HepG2 (cell line): ENCODE measurements around the gene CIAPIN1. TPM values are rescaled to one million over a fixed set of nuclear protein-coding genes. Genes with fewer than 3 reads are reported as not detected.

Source experiments
- ARID5B ChIP-seq: IDR thresholded peaks from 2 replicates; pipeline ENCODE4 v1.4.0; 2020; ENCODE audit warnings: mild to moderate bottlenecking, missing genetic modification reagents
- BRCA1 ChIP-seq: sonication (generic); formaldehyde crosslinking; IDR thresholded peaks from 2 replicates; pipeline ENCODE4 v1.4.0; 2020; ENCODE audit warnings: missing genetic modification reagents
- CC2D1A ChIP-seq: sonication (generic); formaldehyde crosslinking; IDR thresholded peaks from 2 replicates; pipeline ENCODE4 v1.8.1; 2023; ENCODE audit warnings: mild to moderate bottlenecking, missing genetic modification reagents
- FOSL1 ChIP-seq: sonication (generic); formaldehyde crosslinking; IDR thresholded peaks from 2 replicates; pipeline ENCODE4 v1.9.0; 2021; ENCODE audit warnings: missing genetic modification reagents, borderline replicate concordance
- HMGA1 ChIP-seq: sonication (generic); formaldehyde crosslinking; conservative IDR thresholded peaks from 2 replicates; pipeline ENCODE4 v1.4.0; 2020; ENCODE audit warnings: missing genetic modification reagents
- PITX1 ChIP-seq: sonication (generic); formaldehyde crosslinking; IDR thresholded peaks from 2 replicates; pipeline ENCODE4 v1.5.1; 2020; ENCODE audit warnings: mild to moderate bottlenecking, missing genetic modification reagents
- PLSCR1 ChIP-seq: sonication (generic); formaldehyde crosslinking; IDR thresholded peaks from 2 replicates; pipeline ENCODE4 v1.5.0; 2020; ENCODE audit warnings: missing genetic modification reagents, mild to moderate bottlenecking, borderline replicate concordance
- SRY ChIP-seq: sonication (generic); formaldehyde crosslinking; IDR thresholded peaks from 2 replicates; pipeline ENCODE4 v1.8.0; 2022; ENCODE audit warnings: mild to moderate bottlenecking, missing genetic modification reagents
- TAF15 ChIP-seq: fragments of 200-400 bp; formaldehyde crosslinking; IDR thresholded peaks from one replicate; pipeline ENCODE4 v1.6.1; 2018; ENCODE audit warnings: mild to moderate bottlenecking, low read depth, low read length; ENCODE audit not compliant: poor library complexity, severe bottlenecking
- TARDBP ChIP-seq: sonication (generic); formaldehyde crosslinking; IDR thresholded peaks from 2 replicates; pipeline ENCODE4 v1.8.0; 2022; ENCODE audit warnings: mild to moderate bottlenecking, missing genetic modification reagents
- ZBED4 ChIP-seq: sonication (generic); formaldehyde crosslinking; IDR thresholded peaks from 2 replicates; pipeline ENCODE4 v1.4.0; 2020; ENCODE audit warnings: missing genetic modification reagents, borderline replicate concordance
- ZMYM2 ChIP-seq: sonication (generic); formaldehyde crosslinking; IDR thresholded peaks from 2 replicates; pipeline ENCODE4 v1.8.0; 2022; ENCODE audit warnings: mild to moderate bottlenecking, missing genetic modification reagents
- ZNF678 ChIP-seq: sonication (generic); formaldehyde crosslinking; IDR thresholded peaks from 2 replicates; pipeline ENCODE4 v1.4.0; 2020; ENCODE audit warnings: mild to moderate bottlenecking, missing genetic modification reagents
- ZSCAN20 ChIP-seq: sonication (generic); formaldehyde crosslinking; IDR thresholded peaks from 2 replicates; pipeline ENCODE4 v1.4.0; 2020; ENCODE audit warnings: missing genetic modification reagents, mild to moderate bottlenecking, borderline replicate concordance
- ZSCAN21 ChIP-seq: sonication (generic); formaldehyde crosslinking; IDR thresholded peaks from 2 replicates; pipeline ENCODE4 v1.8.0; 2022; ENCODE audit warnings: mild to moderate bottlenecking, missing genetic modification reagents, moderate library complexity, borderline replicate concordance
- polyA plus RNA-seq, 8 experiments: library from polyadenylated mRNA; depleted of rRNA in 3 of 8; stranded (reverse) in 7 of 8; unstranded in 1 of 8; fragments of >200 nt; fragmentation: Illumina TruSeq in 4 of 8; extraction: Trizol in 4 of 8; gene quantifications; 2 replicates each; pipeline versions ENCODE4 v1.2.1 to v1.2.3, GENCODE V29; 2011 to 2016; ENCODE audit warnings: low read depth in 4 of 8, missing spikeins in 1 of 8, mixed read lengths in 1 of 8; ENCODE audit not compliant: insufficient read depth in 1 of 8
- total RNA-seq, 5 experiments: library from RNA; depleted of rRNA; stranded (reverse); fragments of >200 nt; fragmentation: Illumina TruSeq; extraction: Trizol; gene quantifications; 2 replicates each; pipeline ENCODE4 v1.2.3, GENCODE V29; 2016; ENCODE audit warnings: low read depth in 1 of 5
- TF ChIP-seq, protein P1 (sequence below): sonication (generic); formaldehyde crosslinking; IDR thresholded peaks from 2 replicates; pipeline ENCODE4 v1.4.0; 2020; ENCODE audit warnings: missing genetic modification reagents, mild to moderate bottlenecking, borderline replicate concordance

CIAPIN1 gene
- total and polyA plus RNA-seq, 2 of the 13 experiments (the other 11 are each of a cell fraction or from before 2014, with no cell fraction given): 69.3 to 89.7 TPM

DNA sequence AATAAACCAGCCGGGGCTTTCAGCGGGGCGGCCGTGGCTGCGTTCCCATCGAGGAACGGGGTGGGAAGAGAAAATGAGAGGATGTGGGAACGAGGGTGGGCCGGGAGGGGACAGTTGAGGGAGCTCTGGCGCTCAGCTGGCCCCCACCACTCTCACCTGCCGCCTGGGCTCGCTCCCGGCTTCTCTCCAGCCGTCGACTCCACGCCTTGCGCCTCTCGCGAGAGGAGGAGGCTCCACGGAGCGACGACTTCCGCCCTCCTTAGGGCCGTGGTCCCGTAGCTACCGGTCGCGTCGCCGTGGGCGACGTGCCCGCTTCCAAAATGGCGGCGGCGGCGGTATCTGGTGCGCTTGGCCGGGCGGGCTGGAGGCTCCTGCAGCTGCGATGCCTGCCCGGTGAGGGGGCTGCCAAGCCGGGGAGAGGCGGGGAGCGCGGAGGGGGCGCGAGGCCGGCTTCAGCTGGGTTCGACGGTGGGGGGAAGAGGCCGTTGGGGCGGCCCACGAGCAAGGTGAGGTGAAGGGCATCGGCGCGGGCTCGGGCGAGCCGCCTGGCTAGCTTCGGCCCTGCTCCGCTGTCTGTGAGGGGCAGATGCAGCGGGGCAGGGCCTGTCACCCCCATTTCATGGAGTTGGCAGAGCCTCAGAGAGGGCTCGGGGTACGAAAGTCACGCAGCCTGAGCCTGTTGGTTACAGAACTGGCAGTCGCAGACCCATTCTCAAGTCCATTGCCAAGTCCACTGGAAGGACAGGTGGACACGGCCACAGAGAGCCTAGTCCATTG, at the start of gene CIAPIN1, which contains the start of gene COQ9 (continued):
- TF ChIP-seq BRCA1 (peak; percentile 11; the same call in 1 of the 2 replicates), CC2D1A (CRISPR knock-in tag) (no peak), TARDBP (peak; percentile 94), HMGA1 (CRISPR knock-in tag) (no peak), ZSCAN21 (CRISPR knock-in tag) (no peak), PLSCR1 (CRISPR knock-in tag) (no peak), ARID5B (CRISPR knock-in tag) (peak; percentile 58), SRY (peak; percentile 92), ZSCAN20 (CRISPR knock-in tag) (0 out of 2 replicates have a peak, but pooled peaks have one; percentile 85), FOSL1 (CRISPR knock-in tag) (0 out of 2 replicates have a peak, but pooled peaks have one; percentile 30), ZMYM2 (CRISPR knock-in tag) (0 out of 2 replicates have a peak, but pooled peaks have one; percentile 46), PITX1 (CRISPR knock-in tag) (peak; percentile 47), ZBED4 (CRISPR knock-in tag) (0 out of 2 replicates have a peak, but pooled peaks have one; percentile 63), ZNF678 (CRISPR knock-in tag) (0 out of 2 replicates have a peak, but pooled peaks have one; percentile 48), TAF15 (peak; percentile 22)
- TF ChIP-seq, protein P1, sequence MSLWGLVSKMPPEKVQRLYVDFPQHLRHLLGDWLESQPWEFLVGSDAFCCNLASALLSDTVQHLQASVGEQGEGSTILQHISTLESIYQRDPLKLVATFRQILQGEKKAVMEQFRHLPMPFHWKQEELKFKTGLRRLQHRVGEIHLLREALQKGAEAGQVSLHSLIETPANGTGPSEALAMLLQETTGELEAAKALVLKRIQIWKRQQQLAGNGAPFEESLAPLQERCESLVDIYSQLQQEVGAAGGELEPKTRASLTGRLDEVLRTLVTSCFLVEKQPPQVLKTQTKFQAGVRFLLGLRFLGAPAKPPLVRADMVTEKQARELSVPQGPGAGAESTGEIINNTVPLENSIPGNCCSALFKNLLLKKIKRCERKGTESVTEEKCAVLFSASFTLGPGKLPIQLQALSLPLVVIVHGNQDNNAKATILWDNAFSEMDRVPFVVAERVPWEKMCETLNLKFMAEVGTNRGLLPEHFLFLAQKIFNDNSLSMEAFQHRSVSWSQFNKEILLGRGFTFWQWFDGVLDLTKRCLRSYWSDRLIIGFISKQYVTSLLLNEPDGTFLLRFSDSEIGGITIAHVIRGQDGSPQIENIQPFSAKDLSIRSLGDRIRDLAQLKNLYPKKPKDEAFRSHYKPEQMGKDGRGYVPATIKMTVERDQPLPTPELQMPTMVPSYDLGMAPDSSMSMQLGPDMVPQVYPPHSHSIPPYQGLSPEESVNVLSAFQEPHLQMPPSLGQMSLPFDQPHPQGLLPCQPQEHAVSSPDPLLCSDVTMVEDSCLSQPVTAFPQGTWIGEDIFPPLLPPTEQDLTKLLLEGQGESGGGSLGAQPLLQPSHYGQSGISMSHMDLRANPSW (CRISPR knock-in tag): 0 out of 2 replicates have a peak, but pooled peaks have one; percentile 56
